NT2/D1 (cell line): ENCODE data around the gene PSORS1C1.

Experiments used
- SUZ12 ChIP-seq: IDR thresholded peaks from 2 replicates; pipeline ENCODE4 v1.6.1; 2011; ENCODE audit not compliant: insufficient read length, insufficient read depth; ENCODE audit errors: extremely low read depth
- YY1 ChIP-seq: IDR thresholded peaks from 2 replicates; pipeline ENCODE4 v1.6.1; 2011; ENCODE audit not compliant: insufficient read length, insufficient read depth
- ZNF274 ChIP-seq: IDR thresholded peaks from 2 replicates; pipeline ENCODE4 v1.6.1; 2011; ENCODE audit warnings: mild to moderate bottlenecking, low read depth, low read length

DNA sequence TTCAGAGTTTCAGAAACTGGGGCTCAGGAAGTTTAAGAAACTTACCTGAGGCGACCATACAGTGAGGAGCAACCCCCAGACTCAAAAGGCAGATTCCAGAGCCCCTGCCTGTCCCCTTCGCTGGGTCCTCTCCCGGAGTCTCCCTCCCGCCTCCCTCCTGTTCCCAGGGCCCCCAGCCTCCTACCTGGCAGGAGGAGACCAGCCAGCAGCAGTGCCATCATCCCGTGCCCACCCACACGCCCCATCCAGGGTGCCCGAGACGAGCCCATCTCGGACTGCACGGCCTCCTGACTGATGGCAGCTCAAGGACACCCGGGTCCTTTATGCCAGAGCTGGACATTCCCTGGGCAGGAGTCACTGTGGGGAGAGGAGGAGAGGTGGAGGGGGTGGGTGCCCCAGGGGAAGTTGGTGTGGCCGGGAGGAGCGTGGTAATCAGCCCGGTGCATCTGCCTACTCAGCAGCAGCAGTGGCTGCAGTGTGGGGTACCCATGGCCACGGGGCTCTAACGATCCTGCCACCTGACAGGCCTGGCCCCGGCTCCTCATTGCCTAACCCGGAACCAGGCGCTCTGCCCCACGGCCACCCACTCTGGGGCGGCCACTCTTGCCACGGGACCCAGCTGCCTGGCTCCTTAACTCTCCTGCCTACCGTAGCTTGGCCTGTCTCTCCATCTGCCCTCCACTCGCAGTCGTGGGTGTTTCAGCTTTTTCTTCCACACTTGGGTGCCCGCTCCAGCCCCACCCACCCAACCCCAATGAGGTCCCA, 5.7 kb downstream of the PSORS1C1 start, which contains the start of gene CDSN:
- no peak for TF ChIP-seq ZNF274
- TF ChIP-seq YY1: no peak
- no peak for TF ChIP-seq SUZ12
